PC-9 (cell line): ENCODE results near the gene MET. TPM values are rescaled to one million over a fixed set of nuclear protein-coding genes. Genes with fewer than 3 reads are reported as not detected.

ENCODE experiments used
- BruUV-seq: library from RNA; stranded (reverse); fragments of 400-500 nt; replicated peaks from 2 replicates; lab custom pipeline; 2021; lab: Mats Ljungman, UMichigan
- CTCF ChIA-PET: fragments of 300-600 bp; sonication (Branson Sonifier 250); formaldehyde crosslinking; loops from one replicate; lab custom pipeline; 2022; ENCODE audit warnings: antibody characterized with exemption; lab: Charles Lee
- POLR2A ChIA-PET: fragments of 300-600 bp; sonication (Branson Sonifier 250); formaldehyde crosslinking; loops from one replicate; lab custom pipeline; 2022; ENCODE audit warnings: antibody characterized with exemption; ENCODE audit not compliant: unreplicated experiment; lab: Charles Lee
- DNase-seq, 2 experiments: peaks; one replicate each; pipeline versions ENCODE4 v3.0.0 to v3.0.0-alpha.2; 2015 to 2022; ENCODE audit warnings: mixed read lengths in 1 of 2
- H2AFZ ChIP-seq: fragments of 200-600 bp; sonication (generic); 2 replicates; pipeline ENCODE4 v1.8.1; 2017; ENCODE audit warnings: antibody characterized with exemption
- H3F3A ChIP-seq: fragments of 200-600 bp; sonication (generic); 2 replicates; pipeline ENCODE4 v1.8.1; 2017; ENCODE audit warnings: antibody characterized with exemption, mild to moderate bottlenecking, low read depth; ENCODE audit not compliant: insufficient read depth
- H3K27ac ChIP-seq: fragments of 200-600 bp; sonication (generic); 2 replicates; pipeline ENCODE4 v1.6.1; 2016; ENCODE audit warnings: mixed run types
- H3K27me3 ChIP-seq: fragments of 200-600 bp; sonication (generic); 2 replicates; pipeline ENCODE4 v1.6.1; 2016; ENCODE audit warnings: low read depth, mixed run types; ENCODE audit not compliant: insufficient read depth
- H3K36me3 ChIP-seq: fragments of 200-600 bp; sonication (generic); 2 replicates; pipeline ENCODE4 v1.6.1; 2016; ENCODE audit warnings: low read depth, mixed run types
- H3K4me1 ChIP-seq: fragments of 200-600 bp; sonication (generic); replicated peaks from 2 replicates; pipeline ENCODE4 v1.6.1; 2016; ENCODE audit warnings: mixed run types; ENCODE audit not compliant: insufficient read depth
- H3K4me2 ChIP-seq: fragments of 200-600 bp; sonication (generic); 2 replicates; pipeline ENCODE4 v1.6.1; 2017; ENCODE audit warnings: mixed run types
- H3K4me3 ChIP-seq: fragments of 200-600 bp; sonication (generic); 2 replicates; pipeline ENCODE4 v1.6.1; 2016; ENCODE audit warnings: mixed run types
- H3K79me2 ChIP-seq: fragments of 200-600 bp; sonication (generic); 2 replicates; pipeline ENCODE4 v1.6.1; 2017; ENCODE audit warnings: low read depth, mixed run types
- H3K9me2 ChIP-seq: fragments of 200-600 bp; sonication (generic); 2 replicates; pipeline ENCODE4 v1.8.1; 2017; ENCODE audit warnings: mild to moderate bottlenecking; ENCODE audit not compliant: insufficient read depth
- H3K9me3 ChIP-seq: fragments of 200-600 bp; sonication (generic); 2 replicates; pipeline ENCODE4 v1.8.1; 2016; ENCODE audit warnings: low read depth; ENCODE audit not compliant: insufficient read depth
- H4K20me1 ChIP-seq: fragments of 200-600 bp; sonication (generic); 2 replicates; pipeline ENCODE4 v1.8.1; 2017; ENCODE audit not compliant: insufficient read depth
- CTCF ChIP-seq: fragments of 200-600 bp; sonication (generic); conservative IDR thresholded peaks from 2 replicates; pipeline ENCODE4 v1.6.1; 2017; ENCODE audit warnings: mixed run types, antibody characterized with exemption, mild to moderate bottlenecking, moderate library complexity
- EZH2 ChIP-seq: fragments of 200-600 bp; sonication (generic); IDR thresholded peaks from 2 replicates; pipeline ENCODE4 v1.8.0; 2017; ENCODE audit warnings: antibody characterized with exemption, low read depth
- intact Hi-C: fragments of 100-400 bp; cut with micrococcal nuclease; formaldehyde crosslinking; loops from one replicate; pipeline ENCODE4 v1.10.0; 2022; ENCODE audit not compliant: unreplicated experiment
- total RNA-seq: library from RNA; stranded (reverse); gene quantifications from 2 replicates; pipeline ENCODE4 v1.2.3, GENCODE V29; 2021

The MET gene
- total RNA-seq, 1 experiment from 2014 or later = 287 TPM

- no peaks in the 10 kb centered on the region for H3K9me3 ChIP-seq
- H3F3A ChIP-seq = no peaks in the 10 kb centered on the region
- H2AFZ ChIP-seq = no peak overlapping the region
- no TSS peak for BruUV-seq
- H3K79me2 ChIP-seq = no peaks in the 10 kb centered on the region
- H3K27ac ChIP-seq = no peak overlapping the region
- H3K4me3 ChIP-seq = no peak overlapping the region
- no peaks in the 10 kb centered on the region for H3K9me2 ChIP-seq
- no peaks in the 10 kb centered on the region for H3K36me3 ChIP-seq
- H4K20me1 ChIP-seq = no peaks in the 10 kb centered on the region
- no peaks in the 10 kb centered on the region for H3K4me1 ChIP-seq
- no peak overlapping the region for H3K4me2 ChIP-seq
- CTCF ChIA-PET = no interaction called here
- no peak for TF ChIP-seq CTCF
- H3K27me3 ChIP-seq = no peaks in the 10 kb centered on the region
- intact Hi-C loops = no loop called here
- POLR2A ChIA-PET = interaction anchor here (0.7 kb wide), 1 partner anchor 11 kb away, joined by 3 read pairs; no protein-coding TSS in a partner anchor
- no peak for DNase-seq
Observed at GRCh38 chr7:116663744-116664143, 8.3 kb upstream of the MET start.

GRCh38 chr7:116665332-116665996 lies 6.5 kb upstream of the MET start:
- Histone ChIP-seq H3K27ac (no peak overlapping the region), H3K79me2 (no peaks in the 10 kb centered on the region), H3F3A (no peaks in the 10 kb centered on the region), H2AFZ (no peak overlapping the region), H3K9me3 (peaks cover 4% of the 10 kb centered on the region; the same call in 1 of the 2 replicates), H3K9me2 (no peaks in the 10 kb centered on the region), H3K27me3 (no peaks in the 10 kb centered on the region), H3K4me2 (no peak overlapping the region), H3K36me3 (no peaks in the 10 kb centered on the region), H3K4me1 (no peaks in the 10 kb centered on the region), H4K20me1 (no peaks in the 10 kb centered on the region), H3K4me3 (no peak overlapping the region)
- ChIA-PET CTCF (no interaction called here), POLR2A (no interaction called here)
- intact Hi-C loops = no loop called here
- no peak for TF ChIP-seq EZH2
- TF ChIP-seq CTCF = no peak
- no TSS peak for BruUV-seq
- DNase-seq = no peak

GRCh38 chr7:116669769-116670168 lies 2.2 kb upstream of the MET start:
- H3K79me2 ChIP-seq = peaks cover 24% of the 10 kb centered on the region
- H3K4me1 ChIP-seq = peaks cover 23% of the 10 kb centered on the region
- H3K27me3 ChIP-seq = no peaks in the 10 kb centered on the region
- intact Hi-C loops = loop anchor here (5.0 kb wide), 3 partner anchors 283 to 497 kb away; partner anchors contain the start of gene ST7
- H3K36me3 ChIP-seq = no peaks in the 10 kb centered on the region
- H3K4me2 ChIP-seq = no peak overlapping the region
- BruUV-seq = no TSS peak
- no peaks in the 10 kb centered on the region for H4K20me1 ChIP-seq
- H2AFZ ChIP-seq = no peak overlapping the region
- H3K27ac ChIP-seq = no peak overlapping the region
- no peak for TF ChIP-seq CTCF
- TF ChIP-seq EZH2 = no peak
- no peak overlapping the region for H3K4me3 ChIP-seq
- DNase-seq = no peak
- H3K9me3 ChIP-seq = peaks cover 4% of the 10 kb centered on the region; the same call in 1 of the 2 replicates
- H3F3A ChIP-seq = peaks cover 15% of the 10 kb centered on the region
- ChIA-PET POLR2A (interaction anchor here (0.5 kb wide), 1 partner anchor 27 kb away, joined by 4 read pairs; no protein-coding TSS in a partner anchor), CTCF (interaction anchor here (0.8 kb wide), 1 partner anchor 79 kb away, joined by 5 read pairs; no protein-coding TSS in a partner anchor)
- H3K9me2 ChIP-seq = no peaks in the 10 kb centered on the region
